Left lung (tissue), 10 donors: ENCODE results near the gene USHBP1. TPM values are rescaled to one million over a fixed set of nuclear protein-coding genes. Genes with fewer than 3 reads are reported as not detected.

Source experiments
- ATAC-seq: fragments of 200-7000 bp; cut with Tn5 transposase; one replicate; pipeline ENCODE4 v1.9.1; 2020; ENCODE audit warnings: moderate library complexity
- DNase-seq, 4 donors: peaks; one replicate each; pipeline ENCODE4 v3.0.0-alpha.2; 2013 to 2020
- H3K27ac ChIP-seq, 2 donors: fragments of 200-600 bp; sonication (generic) in 1 of 2; one replicate each; pipeline versions ENCODE4 v1.5.0 to v1.8.0; 2020 to 2021
- H3K27me3 ChIP-seq, 2 donors: fragments of 200-600 bp; sonication (generic) in 1 of 2; one replicate each; pipeline versions ENCODE4 v1.5.0 to v1.8.0; 2020 to 2021
- H3K36me3 ChIP-seq, 2 donors: fragments of 200-600 bp; sonication (generic) in 1 of 2; one replicate each; pipeline versions ENCODE4 v1.5.0 to v1.8.0; 2020 to 2021
- H3K4me1 ChIP-seq, 2 donors: fragments of 200-600 bp; one replicate each; pipeline ENCODE4 v1.8.0; 2021
- H3K4me3 ChIP-seq, 2 donors: fragments of 200-600 bp; sonication (generic) in 1 of 2; one replicate each; pipeline versions ENCODE4 v1.5.0 to v1.8.0; 2020 to 2021; ENCODE audit warnings: mild to moderate bottlenecking in 1 of 2
- H3K9me3 ChIP-seq, 2 donors: fragments of 200-600 bp; sonication (generic) in 1 of 2; one replicate each; pipeline versions ENCODE4 v1.5.0 to v1.8.0; 2020 to 2021
- CTCF ChIP-seq, 2 donors: fragments of 200-600 bp; sonication (generic) in 1 of 2; IDR thresholded peaks; one replicate each; pipeline versions ENCODE4 v1.5.0 to v1.8.0; 2021; ENCODE audit warnings: antibody characterized with exemption in 2 of 2
- intact Hi-C, 2 donors: fragments of 100-400 bp; cut with DNase I; formaldehyde crosslinking; loops; one replicate each; pipeline versions ENCODE4 v1.11.2 to v1.14.2; 2022
- polyA plus RNA-seq, 6 donors: library from polyadenylated mRNA; unstranded; fragments of 120-200 nt; gene quantifications; one replicate each; pipeline ENCODE4 v1.2.1, GENCODE V29; 2013; ENCODE audit not compliant: insufficient read length in 6 of 6
- total RNA-seq, 2 donors: library from RNA; stranded (reverse); fragmentation: NEBNext Ultra II Directional; extraction: Animal tissue kit (Norgen Biotek cat#: 25700); gene quantifications; one replicate each; pipeline ENCODE4 v1.2.1, GENCODE V29; 2021
- donor health status: DM: no; HTN: yes; CAD: no.
- donor health status: DM: no; HTN: no; CAD: no.

USHBP1 gene
- total and polyA plus RNA-seq, 8 donors, result 4.8 to 13.3 (median 10.8) TPM

- peak in 2 of 4 donors; percentile 57 to 89 for DNase-seq
- H3K27me3 ChIP-seq, result no peaks in the 10 kb centered on the region
- peak overlapping the region; percentile 41 to 53 for H3K4me3 ChIP-seq
- peaks cover 0 to 40% of the 10 kb centered on the region in 2 donors for H3K36me3 ChIP-seq
- peak; percentile 80 for ATAC-seq
- no peaks in the 10 kb centered on the region for H3K9me3 ChIP-seq
- intact Hi-C loops, result no loop called here
- no peak for TF ChIP-seq CTCF (IDR thresholded peaks at IDR 0.05)
- H3K4me1 ChIP-seq, result peaks cover 18 to 27% of the 10 kb centered on the region in 2 donors
- peak overlapping the region; percentile 69 to 72 for H3K27ac ChIP-seq
Observed at GRCh38 chr19:17234911-17235299, 29.6 kb downstream of the USHBP1 start.

GRCh38 chr19:17232258-17232657 lies 32.3 kb downstream of the USHBP1 start:
- no peaks in the 10 kb centered on the region for H3K9me3 ChIP-seq
- H3K4me3 ChIP-seq, result no peak overlapping the region
- intact Hi-C loops, result no loop called here
- TF ChIP-seq CTCF (IDR thresholded peaks at IDR 0.05), result no peak
- peaks cover 18 to 33% of the 10 kb centered on the region in 2 donors for H3K4me1 ChIP-seq
- ATAC-seq, result no peak
- H3K36me3 ChIP-seq, result peaks cover 0 to 48% of the 10 kb centered on the region in 2 donors
- no peaks in the 10 kb centered on the region for H3K27me3 ChIP-seq
- H3K27ac ChIP-seq, result no peak overlapping the region
- DNase-seq, result no peak

GRCh38 chr19:17229890-17230289 lies 34.7 kb downstream of the USHBP1 start:
- H3K4me3 ChIP-seq, result no peak overlapping the region
- H3K36me3 ChIP-seq, result peaks cover 0 to 48% of the 10 kb centered on the region in 2 donors
- peaks cover 14 to 32% of the 10 kb centered on the region in 2 donors for H3K4me1 ChIP-seq
- DNase-seq (no peak), ATAC-seq (no peak)
- intact Hi-C loops, result no loop called here
- H3K27ac ChIP-seq, result no peak overlapping the region
- TF ChIP-seq CTCF (IDR thresholded peaks at IDR 0.05), result no peak
- H3K9me3 ChIP-seq, result no peaks in the 10 kb centered on the region
- H3K27me3 ChIP-seq, result no peaks in the 10 kb centered on the region

- ATAC-seq, result no peak
- TF ChIP-seq CTCF (IDR thresholded peaks at IDR 0.05), result no peak
- Histone ChIP-seq H3K27ac (no peak overlapping the region), H3K36me3 (peaks cover 0 to 40% of the 10 kb centered on the region in 2 donors), H3K9me3 (no peaks in the 10 kb centered on the region), H3K4me3 (no peak overlapping the region), H3K27me3 (no peaks in the 10 kb centered on the region), H3K4me1 (peaks cover 9 to 27% of the 10 kb centered on the region in 2 donors)
- intact Hi-C loops, result no loop called here
- no peak for DNase-seq
Observed at GRCh38 chr19:17227798-17228367, 36.7 kb downstream of the USHBP1 start.

- ATAC-seq, result peak; percentile 97
- intact Hi-C loops, result no loop called here
- Histone ChIP-seq H3K4me3 (peak within 1 kb of the TSS; percentile 57 to 68), H3K36me3 (peaks cover 0 to 24% of the 10 kb centered on the region in 2 donors), H3K9me3 (no peaks in the 10 kb centered on the region), H3K4me1 (peaks cover 9 to 27% of the 10 kb centered on the region in 2 donors), H3K27me3 (no peaks in the 10 kb centered on the region), H3K27ac (peak within 1 kb of the TSS; percentile 66 to 95)
- peak; percentile 97 to 99 (median 98) for DNase-seq
- TF ChIP-seq CTCF (IDR thresholded peaks at IDR 0.05), result no peak
Observed at GRCh38 chr19:17226002-17226933, 38.3 kb downstream of the USHBP1 start, which contains the start of gene OCEL1. Gene OCEL1, plus strand, starts transcription at chr19:17226226. Its CDS starts 22 bp downstream, at chr19:17226248.
